H1 (cell line): Measurements from ENCODE around the gene PMFBP1. TPM values are rescaled to one million over a fixed set of nuclear protein-coding genes. Genes with fewer than 3 reads are reported as not detected.

ENCODE experiments used
- CTCF ChIA-PET: fragments of 300-600 bp; sonication (Branson Sonifier 250); formaldehyde crosslinking; loops from one replicate; lab custom pipeline; 2021; ENCODE audit not compliant: partially characterized antibody; lab: Charles Lee
- POLR2A ChIA-PET: fragments of 300-600 bp; sonication (Branson Sonifier 250); formaldehyde crosslinking; loops from one replicate; lab custom pipeline; 2021; ENCODE audit warnings: inconsistent platforms; ENCODE audit not compliant: partially characterized antibody; lab: Charles Lee
- DNase-seq, 2 experiments: peaks; one replicate each; pipeline versions ENCODE4 v3.0.0 to v3.0.0-alpha.2; 2010 to 2022; ENCODE audit warnings: low spot score in 2 of 2, low read depth in 1 of 2, mixed read lengths in 1 of 2
- FAIRE-seq: peaks from 2 replicates; lab custom pipeline; 2011; peaks lifted over from hg19 to GRCh38; lab: Jason Lieb, UNC
- H2AFZ ChIP-seq: 2 replicates; pipeline ENCODE4 v1.8.1; 2012; ENCODE audit warnings: low read length, inconsistent platforms
- H2AK5ac ChIP-seq: 2 replicates; pipeline ENCODE4 v1.6.1; 2013; ENCODE audit warnings: low read depth, low read length
- H2BK120ac ChIP-seq: replicated peaks from 2 replicates; pipeline ENCODE3; 2013; ENCODE audit warnings: low read depth, low read length, inconsistent platforms
- H2BK12ac ChIP-seq: 2 replicates; pipeline ENCODE4 v1.6.1; 2013; ENCODE audit warnings: low read depth, low read length
- H2BK15ac ChIP-seq: 2 replicates; pipeline ENCODE4 v1.6.1; 2013; ENCODE audit warnings: low read length
- H2BK20ac ChIP-seq: 2 replicates; pipeline ENCODE4 v1.6.1; 2013; ENCODE audit warnings: low read length
- H2BK5ac ChIP-seq: 2 replicates; pipeline ENCODE4 v1.6.1; 2013; ENCODE audit warnings: low read depth, low read length
- H3K14ac ChIP-seq: 2 replicates; pipeline ENCODE4 v1.6.1; 2013; ENCODE audit warnings: inconsistent platforms; ENCODE audit not compliant: insufficient read length
- H3K18ac ChIP-seq: 2 replicates; pipeline ENCODE4 v1.6.1; 2013; ENCODE audit warnings: low read length; ENCODE audit errors: extremely low read depth
- H3K23ac ChIP-seq: 2 replicates; pipeline ENCODE4 v1.6.1; 2013; ENCODE audit warnings: inconsistent platforms; ENCODE audit not compliant: insufficient read length
- H3K23me2 ChIP-seq: 2 replicates; pipeline ENCODE4 v1.6.1; 2013; ENCODE audit warnings: low read depth, low read length
- H3K27ac ChIP-seq: 2 replicates; pipeline ENCODE4 v1.6.1; 2011; ENCODE audit warnings: low read depth, low read length, inconsistent platforms
- H3K27me3 ChIP-seq, 4 experiments: replicated peaks in 1 of 4; 1 replicate in 1 of 4; 2 replicates in 3 of 4; pipeline versions ENCODE4 v1.6.1 to v1.8.1; 2011 to 2013; ENCODE audit warnings: low read length in 3 of 4, mild to moderate bottlenecking in 3 of 4, inconsistent platforms in 2 of 4, mixed read lengths in 2 of 4, moderate library complexity in 1 of 4; ENCODE audit not compliant: control insufficient read depth in 3 of 4, insufficient read depth in 3 of 4; ENCODE audit errors: extremely low read depth in 1 of 4
- H3K36me3 ChIP-seq, 4 experiments: 2 replicates each; pipeline versions ENCODE4 v1.6.1 to v1.8.1; 2011 to 2013; ENCODE audit warnings: mild to moderate bottlenecking in 4 of 4, low read length in 3 of 4, moderate library complexity in 2 of 4, control low read depth in 1 of 4, inconsistent platforms in 1 of 4; ENCODE audit not compliant: insufficient read depth in 4 of 4, control insufficient read depth in 2 of 4
- H3K4ac ChIP-seq: replicated peaks from 2 replicates; pipeline ENCODE3; 2013; ENCODE audit warnings: low read length, low read depth, mixed read lengths, inconsistent platforms; ENCODE audit not compliant: insufficient read length
- H3K4me1 ChIP-seq, 4 experiments: replicated peaks in 1 of 4; 1 replicate in 1 of 4; 2 replicates in 3 of 4; pipeline versions ENCODE4 v1.6.1 to v1.8.1; 2011 to 2013; ENCODE audit warnings: low read length in 3 of 4, inconsistent platforms in 2 of 4, mixed read lengths in 1 of 4; ENCODE audit not compliant: insufficient read depth in 4 of 4, control insufficient read depth in 3 of 4
- H3K4me2 ChIP-seq, 2 experiments: 2 replicates each; pipeline versions ENCODE4 v1.6.1 to v1.8.1; 2011 to 2013; ENCODE audit warnings: low read depth in 2 of 2, low read length in 2 of 2, control low read depth in 1 of 2, inconsistent platforms in 1 of 2, mild to moderate bottlenecking in 1 of 2; ENCODE audit not compliant: insufficient read depth in 1 of 2
- H3K4me3 ChIP-seq, 4 experiments: fragments of 200-600, 300-600 bp in 1 of 4; sonication (generic), shearing (Covaris generic), sonication (Bioruptor Twin) in 1 of 4; 2 replicates each; pipeline versions ENCODE4 v1.5.1 to v1.8.1; 2011 to 2016; ENCODE audit warnings: low read length in 4 of 4, low read depth in 3 of 4, control low read depth in 2 of 4, inconsistent platforms in 2 of 4, mild to moderate bottlenecking in 2 of 4, mixed read lengths in 1 of 4, moderate library complexity in 1 of 4; ENCODE audit not compliant: insufficient read depth in 2 of 4; ENCODE audit errors: extremely low read depth in 1 of 4
- H3K56ac ChIP-seq: replicated peaks from 2 replicates; pipeline ENCODE3; 2013; ENCODE audit warnings: low read depth, mild to moderate bottlenecking, mixed read lengths, low read length, inconsistent platforms; ENCODE audit not compliant: insufficient read length
- H3K79me1 ChIP-seq: 2 replicates; pipeline ENCODE4 v1.6.1; 2013; ENCODE audit warnings: low read depth, low read length, control low read depth
- H3K79me2 ChIP-seq, 2 experiments: 2 replicates each; pipeline versions ENCODE4 v1.6.1 to v1.8.1; 2012 to 2013; ENCODE audit warnings: low read length in 2 of 2, mild to moderate bottlenecking in 2 of 2, inconsistent platforms in 1 of 2; ENCODE audit not compliant: insufficient read depth in 2 of 2, control insufficient read depth in 1 of 2
- H3K9ac ChIP-seq, 4 experiments: replicated peaks in 1 of 4; 1 replicate in 1 of 4; 2 replicates in 3 of 4; pipeline versions ENCODE4 v1.6.1 to v1.8.1; 2011 to 2013; ENCODE audit warnings: low read depth in 3 of 4, low read length in 3 of 4, control low read depth in 2 of 4, mild to moderate bottlenecking in 2 of 4, moderate library complexity in 2 of 4, inconsistent platforms in 1 of 4; ENCODE audit errors: extremely low read depth in 1 of 4
- H3K9me3 ChIP-seq, 2 experiments: 2 replicates each; pipeline versions ENCODE4 v1.6.1 to v1.8.1; 2012 to 2013; ENCODE audit warnings: mild to moderate bottlenecking in 2 of 2, moderate library complexity in 2 of 2, control low read depth in 1 of 2, inconsistent platforms in 1 of 2, low read depth in 1 of 2, low read length in 1 of 2, mixed read lengths in 1 of 2; ENCODE audit not compliant: insufficient read depth in 2 of 2
- H4K20me1 ChIP-seq, 2 experiments: replicated peaks in 1 of 2; 2 replicates each; pipeline versions ENCODE3 to v1.8.1; 2011 to 2013; ENCODE audit warnings: inconsistent platforms in 2 of 2, low read length in 2 of 2, mild to moderate bottlenecking in 1 of 2; ENCODE audit not compliant: insufficient read depth in 2 of 2, control insufficient read depth in 1 of 2
- H4K5ac ChIP-seq: 2 replicates; pipeline ENCODE4 v1.6.1; 2013; ENCODE audit warnings: low read length, low read depth, mixed read lengths, inconsistent platforms; ENCODE audit not compliant: insufficient read length
- H4K8ac ChIP-seq: 2 replicates; pipeline ENCODE4 v1.8.0; 2013; ENCODE audit warnings: mild to moderate bottlenecking, moderate library complexity, low read length, inconsistent platforms; ENCODE audit not compliant: insufficient read depth; ENCODE audit errors: extremely low read depth
- H4K91ac ChIP-seq: replicated peaks from 2 replicates; pipeline ENCODE3; 2013; ENCODE audit warnings: low read length, mixed read lengths, inconsistent platforms; ENCODE audit not compliant: insufficient read length
- ASH2L ChIP-seq: fragments of 200-600, 300-600 bp; sonication (generic); IDR thresholded peaks from one replicate; pipeline ENCODE4 v1.7.1; 2017; ENCODE audit warnings: low read length
- CEBPB ChIP-seq: IDR thresholded peaks from 2 replicates; pipeline ENCODE4 v1.6.1; 2012; ENCODE audit warnings: low read depth, low read length
- EZH2 ChIP-seq: fragments of 200-600 bp; sonication (generic); IDR thresholded peaks from 2 replicates; pipeline ENCODE4 v1.7.1; 2012; ENCODE audit warnings: low read depth, mild to moderate bottlenecking, moderate library complexity, low read length, inconsistent platforms; ENCODE audit not compliant: severe bottlenecking
- KDM4A ChIP-seq: IDR thresholded peaks from one replicate; pipeline ENCODE4 v1.7.1; 2012; ENCODE audit warnings: low read depth, mild to moderate bottlenecking, moderate library complexity, low read length, inconsistent platforms; ENCODE audit not compliant: severe bottlenecking
- NANOG ChIP-seq: IDR thresholded peaks from 2 replicates; pipeline ENCODE4 v1.6.1; 2011; ENCODE audit warnings: low read length, low read depth, mild to moderate bottlenecking, inconsistent platforms; ENCODE audit not compliant: insufficient read depth, poor library complexity, severe bottlenecking
- POLR2AphosphoS5 ChIP-seq: IDR thresholded peaks from 2 replicates; pipeline ENCODE4 v1.6.1; 2011; ENCODE audit warnings: low read depth, low read length
- SAP30 ChIP-seq: fragments of 300-600 bp; sonication (generic); IDR thresholded peaks from 2 replicates; pipeline ENCODE4 v1.7.1; 2012; ENCODE audit warnings: low read length, moderate library complexity, mild to moderate bottlenecking, inconsistent platforms; ENCODE audit not compliant: insufficient read depth, insufficient replicate concordance
- SUZ12 ChIP-seq: fragments of 200-600 bp; sonication (generic); IDR thresholded peaks from 2 replicates; pipeline ENCODE4 v1.6.1; 2012; ENCODE audit warnings: mild to moderate bottlenecking, inconsistent platforms, low read length, moderate library complexity, mixed read lengths
- WGBS, 2 experiments: shearing (Covaris generic) in 1 of 2; methylation state at CpG; one replicate each; pipeline versions ENCODE4 v1.1.6 to v1.1.7; 2013 to 2015; ENCODE audit warnings: low lambda C conversion rate in 2 of 2, mixed read lengths in 2 of 2, inconsistent platforms in 1 of 2, low coverage in 1 of 2, missing lambda C conversion rate in 1 of 2; ENCODE audit not compliant: insufficient replicate concordance in 2 of 2, insufficient coverage in 1 of 2, insufficient read length in 1 of 2; ENCODE audit errors: extremely low coverage in 1 of 2, missing lambda C conversion rate in 1 of 2; 5-methylcytosine and 5-hydroxymethylcytosine counted together
- polyA plus RNA-seq, 7 experiments: library from polyadenylated mRNA; depleted of rRNA in 3 of 7; stranded (reverse) in 5 of 7; unstranded in 2 of 7; fragments of >200 nt in 5 of 7; fragments of 200-250 nt in 2 of 7; gene quantifications; 1 replicate in 5 of 7; 2 replicates in 1 of 7; 4 replicates in 1 of 7; pipeline versions ENCODE4 v1.2.1 to v1.2.3, GENCODE V29; 2011 to 2013; ENCODE audit warnings: missing spikeins in 2 of 7, mixed read lengths in 2 of 7
- total RNA-seq: library from RNA; stranded (reverse); fragmentation: NEBNext Ultra II Directional; extraction: Animal tissue kit (Norgen Biotek cat#: 25700); gene quantifications from 2 replicates; pipeline ENCODE4 v1.2.1, GENCODE V29; 2021

Gene PMFBP1
- total and polyA plus RNA-seq, 2 of the 8 experiments (the other 6 are each of a cell fraction or from before 2014, with no cell fraction given): 0.32 to 1.6 TPM

DNA sequence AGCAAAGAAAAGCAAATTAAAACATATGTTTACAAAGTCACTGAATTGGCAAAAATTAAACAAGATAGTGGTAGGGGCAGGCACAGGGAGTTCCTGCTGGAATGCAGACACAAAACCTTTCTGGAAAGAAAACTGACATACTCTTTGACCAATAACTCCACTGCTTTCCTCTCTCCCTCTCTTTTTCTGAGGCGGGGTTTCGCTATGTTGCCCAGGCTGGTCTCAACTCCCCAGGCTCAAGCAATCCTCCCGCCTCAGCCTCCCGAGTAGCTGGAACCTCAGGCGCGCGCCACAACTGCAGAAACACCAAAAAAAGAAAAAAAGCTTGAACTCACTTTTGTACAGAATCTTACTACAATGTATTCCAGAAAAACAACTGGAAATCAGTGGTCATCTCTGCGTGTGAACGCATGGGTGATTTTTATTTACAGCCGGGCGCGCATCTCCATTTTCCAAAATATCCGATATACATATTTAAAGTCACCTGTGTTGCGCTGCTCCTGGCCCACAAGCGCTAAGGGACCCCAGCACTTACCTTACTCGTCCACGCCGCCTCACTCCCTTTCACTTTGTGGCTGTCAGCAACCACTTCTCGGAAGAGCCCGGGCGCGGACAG, 79.0 kb downstream of the PMFBP1 start:
- Histone ChIP-seq H3K79me1 (peaks cover 6% of the 10 kb centered on the region), H2BK12ac (no peak overlapping the region), H3K4me2 (peak overlapping the region; percentile 70 to 92), H4K8ac (0 out of 2 replicates have a peak overlapping the region, but pooled peaks have one; percentile 39), H3K79me2 (peaks cover 4 to 44% of the 10 kb centered on the region in 2 experiments), H3K9ac (peak overlapping the region; percentile 57 to 79 (median 60)), H2BK20ac (no peak overlapping the region), H3K4ac (no peak overlapping the region), H2AK5ac (no peak overlapping the region), H3K23me2 (peaks cover 8% of the 10 kb centered on the region; the same call in 1 of the 2 replicates), H3K4me3 (peak overlapping the region; percentile 93 to 100 (median 98)), H3K27me3 (no peaks in the 10 kb centered on the region), H2BK120ac (no peak overlapping the region), H2BK5ac (no peak overlapping the region; the same call in 1 of the 2 replicates), H4K20me1 (peaks cover 1 to 5% of the 10 kb centered on the region in 2 experiments), H2BK15ac (no peak overlapping the region), H4K91ac (no peak overlapping the region), H3K9me3 (no peaks in the 10 kb centered on the region), H3K56ac (no peak overlapping the region), H2AFZ (peak overlapping the region; percentile 79), H3K27ac (peak overlapping the region; percentile 41), H3K18ac (no peak overlapping the region), H3K4me1 (peaks cover 0 to 6% (median under 1%) of the 10 kb centered on the region in 4 experiments; a peak in 2 of 7 replicates), H4K5ac (no peak overlapping the region), H3K14ac (no peak overlapping the region), H3K23ac (no peak overlapping the region), H3K36me3 (peaks cover 2 to 31% (median 22%) of the 10 kb centered on the region in 4 experiments; a peak in 7 of 8 replicates)
- DNase-seq: no peak
- POLR2A ChIA-PET: interaction anchor here (0.6 to 4.7 kb wide), 19 partner anchors 10 to 1085 kb away, joined by 3 to 23 read pairs (median 3); no protein-coding TSS in a partner anchor
- no peak for FAIRE-seq
- WGBS, 2 experiments: 4% methylated on average over 22 of the region's 22 CpGs; no CpG with 5 or more reads in 1 of the 2 experiments
- CTCF ChIA-PET: interaction anchor here (0.9 to 11.4 kb wide), 4 partner anchors 20 to 29 kb away, joined by 3 to 108 read pairs (median 4); partner anchors contain the start of gene HPR
- no peak for TF ChIP-seq NANOG
- 0 out of 2 replicates have a peak, but pooled peaks have one; percentile 0 for TF ChIP-seq POLR2AphosphoS5
- no peak for TF ChIP-seq EZH2
- no peak for TF ChIP-seq SUZ12
- peak; percentile 26 for TF ChIP-seq KDM4A
- no peak for TF ChIP-seq CEBPB
- TF ChIP-seq ASH2L: peak; percentile 76
- TF ChIP-seq SAP30: peak; percentile 93
